ENCODE data around the gene DSCAM.

DSCAM gene

GRCh38 chr21:40130476-40130875, 716.5 kb downstream of the DSCAM start:
- DNase-seq (ENCODE audit: low read depth): no peak

- DNase-seq (ENCODE audit: low read depth): no peak
These were observed 717.1 kb downstream of the DSCAM start for GRCh38 chr21:40129809-40130208.

GRCh38 chr21:40128891-40129290, 718.1 kb downstream of the DSCAM start:
- no peak for DNase-seq (ENCODE audit: low read depth)

DNA sequence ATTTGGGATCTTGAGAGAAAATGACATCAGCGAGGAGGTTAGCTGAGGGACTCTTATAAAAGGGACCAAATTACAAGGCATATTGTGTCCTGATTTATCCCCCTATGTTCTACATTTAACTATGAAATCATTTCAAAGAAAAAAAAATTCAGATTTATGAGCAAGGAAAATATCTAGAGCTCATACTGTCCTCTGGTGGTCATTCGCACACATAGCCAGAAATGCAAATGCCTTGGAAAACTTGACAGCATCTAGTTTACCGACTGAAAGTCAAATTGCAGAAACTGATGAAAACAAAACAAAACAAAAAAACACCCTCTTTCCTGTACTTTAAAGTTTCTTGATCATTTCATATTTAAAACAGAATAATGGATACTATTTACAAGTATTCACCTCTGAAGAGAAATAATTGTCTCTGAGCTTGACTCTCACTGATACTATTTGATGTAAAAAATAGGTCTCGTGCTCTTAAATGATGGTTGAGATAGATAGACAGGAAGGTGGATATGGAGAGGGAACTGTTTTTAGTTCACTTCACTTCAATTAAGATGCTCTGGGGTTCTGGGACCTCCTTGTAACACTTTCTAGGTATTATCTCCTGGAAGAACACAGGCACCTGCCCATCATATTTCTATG, 725.9 kb downstream of the DSCAM start:
- peak; percentile 5 for DNase-seq (ENCODE audit: low read depth)

DNA sequence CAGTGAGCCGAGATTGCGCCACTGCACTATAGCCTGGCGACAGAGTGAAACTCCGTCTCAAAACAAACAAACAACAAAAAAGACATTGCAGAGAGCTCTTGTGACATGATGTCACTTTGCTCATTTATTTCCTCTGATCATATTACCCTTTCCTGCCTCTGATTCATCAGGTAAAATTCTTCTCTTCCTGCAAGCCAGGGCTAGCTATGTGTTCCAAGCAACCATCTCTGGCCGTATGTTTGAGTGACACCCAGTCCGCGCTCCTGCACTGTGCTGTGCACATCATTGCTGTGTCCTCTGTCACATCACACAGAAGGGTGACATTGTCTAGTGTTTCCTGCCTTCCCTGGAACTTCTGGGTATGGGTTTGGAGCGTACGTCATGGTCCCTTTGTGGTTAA, 728.4 kb downstream of the DSCAM start:
- no peak for DNase-seq (ENCODE audit: low read depth)

GRCh38 chr21:40117236-40117635, 729.7 kb downstream of the DSCAM start:
- no peak for DNase-seq (ENCODE audit: low read depth)

DNA sequence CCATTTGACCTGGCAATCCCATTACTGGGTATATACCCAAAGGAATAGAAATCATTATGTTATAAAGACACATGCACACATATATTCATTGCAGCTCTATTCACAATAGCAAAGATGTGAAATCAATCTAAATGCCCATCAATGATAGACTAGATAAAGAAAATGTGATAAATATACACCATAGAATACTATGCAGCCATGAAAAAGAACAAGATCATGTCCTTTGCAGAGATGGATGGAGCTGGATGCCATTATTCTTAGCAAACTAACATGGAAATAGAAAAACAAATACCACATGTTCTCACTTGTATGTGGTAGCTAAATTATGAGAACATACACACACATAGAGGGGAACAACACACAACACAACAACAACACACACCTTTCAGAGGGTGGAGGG, 731.2 kb downstream of the DSCAM start:
- DNase-seq (ENCODE audit: low read depth): no peak

DNA sequence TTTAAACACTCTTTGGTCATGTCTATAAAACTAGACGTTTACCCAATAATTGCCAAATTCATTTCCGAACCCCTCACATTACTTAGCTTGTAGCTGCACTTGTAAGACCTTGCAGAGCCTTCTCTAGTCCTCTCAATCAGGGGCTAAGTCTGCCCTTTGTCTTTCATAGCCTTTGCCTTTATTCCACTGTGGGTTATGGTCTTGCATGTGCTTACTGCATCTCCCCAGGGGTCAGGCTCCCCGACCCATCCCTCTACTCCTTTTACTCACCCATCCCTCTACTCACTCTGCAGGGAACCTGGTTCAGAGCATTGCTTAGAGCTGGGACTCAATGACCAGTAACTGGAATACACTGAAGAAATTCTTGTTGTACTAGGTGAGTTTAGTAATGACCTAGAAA, 744.3 kb downstream of the DSCAM start:
- no peak for DNase-seq (ENCODE audit: low read depth)

DNA sequence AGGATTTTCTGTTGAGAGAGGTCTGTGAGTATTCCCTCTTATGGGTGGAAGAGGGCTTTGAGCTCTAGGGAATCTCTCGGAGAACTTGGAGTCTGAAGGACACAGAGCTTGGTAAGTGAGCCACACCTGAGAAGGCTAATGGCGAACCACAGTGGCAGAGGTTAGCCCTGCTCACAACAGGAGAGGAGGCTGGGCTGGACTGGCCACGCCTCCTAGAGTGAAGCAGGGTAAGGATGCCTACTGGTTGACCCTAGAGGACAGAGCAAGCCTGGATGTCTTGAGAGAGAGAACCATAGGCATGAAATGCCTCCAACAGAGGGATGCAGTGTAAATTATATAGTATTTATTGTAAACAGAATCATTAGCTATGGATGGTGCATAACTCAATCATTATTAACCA, 747.1 kb downstream of the DSCAM start:
- no peak for DNase-seq (ENCODE audit: low read depth)

- no peak for DNase-seq (ENCODE audit: low read depth)
These were observed 751.5 kb downstream of the DSCAM start for GRCh38 chr21:40095477-40095876.

- no peak for DNase-seq (ENCODE audit: low read depth)
These were observed 766.6 kb downstream of the DSCAM start for GRCh38 chr21:40080385-40080784.

- DNase-seq (ENCODE audit: low read depth): no peak
These were observed 772.2 kb downstream of the DSCAM start for GRCh38 chr21:40074710-40075109.

DNA sequence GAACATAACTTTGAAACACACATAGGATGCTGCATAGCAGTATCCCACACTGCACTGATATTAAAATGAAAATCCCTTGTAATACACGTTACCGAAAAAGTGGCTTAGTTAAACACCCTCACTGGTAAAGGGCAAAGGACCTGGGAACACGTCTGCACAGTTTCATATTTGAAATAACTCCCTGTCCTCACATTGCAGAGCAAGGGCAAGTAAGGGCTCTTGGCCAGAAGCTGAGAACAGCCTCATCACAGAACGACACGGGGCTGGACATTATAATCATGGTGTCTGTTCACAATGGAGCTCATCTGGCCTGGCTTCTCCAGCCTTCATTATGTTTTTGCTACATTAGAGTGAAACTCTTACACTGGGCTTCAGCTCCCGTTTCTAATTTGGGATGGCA, 772.8 kb downstream of the DSCAM start:
- no peak for DNase-seq (ENCODE audit: low read depth)

GRCh38 chr21:40073642-40074041, 773.3 kb downstream of the DSCAM start:
- no peak for DNase-seq (ENCODE audit: low read depth)

DNA sequence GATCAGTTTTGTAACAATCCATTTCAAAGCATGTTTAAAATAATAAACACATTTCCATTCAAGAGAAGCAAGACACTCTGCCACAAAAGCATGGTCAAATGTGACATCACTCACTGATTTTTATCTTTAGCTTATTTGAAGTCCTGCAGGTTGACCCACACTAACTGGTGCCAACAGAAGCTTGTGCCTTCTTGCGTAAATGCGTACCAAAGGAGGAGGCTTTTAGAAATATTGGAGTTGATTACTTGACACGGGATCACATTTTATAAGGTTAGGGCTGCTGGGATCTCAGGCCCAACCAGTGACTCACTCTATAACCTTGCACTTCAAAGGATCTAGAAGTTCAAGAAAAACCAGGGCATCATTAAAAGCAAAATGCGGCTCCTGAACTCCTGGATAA, 776.1 kb downstream of the DSCAM start:
- DNase-seq (ENCODE audit: low read depth): no peak

GRCh38 chr21:40067751-40068150, 779.2 kb downstream of the DSCAM start:
- no peak for DNase-seq (ENCODE audit: low read depth)

DNA sequence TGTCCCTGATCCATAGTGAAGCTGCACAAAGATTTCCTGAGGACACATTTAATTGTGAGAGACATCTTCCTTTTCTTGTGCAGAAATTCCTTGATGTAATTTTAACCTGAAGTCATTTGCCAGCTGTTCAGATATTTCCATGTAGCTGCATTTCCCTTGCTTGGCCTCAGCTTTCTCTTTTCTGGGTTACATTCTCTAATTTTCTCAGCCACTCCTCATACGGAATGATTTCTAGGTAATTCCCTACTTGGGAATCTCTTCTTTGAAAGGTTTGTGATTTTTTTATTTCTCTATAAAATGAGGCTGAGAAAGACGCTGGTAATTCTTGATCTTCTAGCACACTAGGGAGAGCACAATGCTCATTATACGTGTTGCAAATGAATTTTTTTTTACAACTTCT, 780.7 kb downstream of the DSCAM start:
- DNase-seq (ENCODE audit: low read depth): no peak

DNA sequence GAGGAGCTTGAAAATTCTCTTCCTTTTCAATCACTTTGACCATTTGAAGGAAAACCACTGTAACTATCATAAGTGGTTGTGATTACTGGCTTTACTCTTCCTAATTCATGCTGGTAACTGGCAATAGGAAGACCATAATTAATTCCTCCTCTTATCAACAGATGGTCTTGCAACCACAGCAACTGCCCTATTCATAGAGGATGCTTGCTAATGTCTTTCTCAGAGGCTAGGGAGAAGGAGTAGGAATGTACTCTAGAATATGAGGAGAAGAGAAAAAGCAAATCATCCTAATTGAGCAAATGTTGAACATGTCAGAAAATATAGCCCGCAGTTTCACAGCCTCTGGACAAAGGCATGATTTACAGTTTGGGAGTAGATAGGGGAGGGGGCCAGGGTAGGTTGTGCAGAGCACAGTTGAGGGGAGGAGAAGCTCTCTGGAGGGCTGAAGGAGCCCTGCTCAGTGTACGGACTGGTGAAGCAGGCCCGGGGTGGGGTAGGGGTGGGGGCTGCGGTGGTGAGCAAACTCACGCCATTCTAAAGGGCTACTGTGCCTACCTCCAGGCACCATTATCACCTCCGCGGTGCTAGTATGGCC, 786.8 kb downstream of the DSCAM start:
- no peak for DNase-seq (ENCODE audit: low read depth)

DNA sequence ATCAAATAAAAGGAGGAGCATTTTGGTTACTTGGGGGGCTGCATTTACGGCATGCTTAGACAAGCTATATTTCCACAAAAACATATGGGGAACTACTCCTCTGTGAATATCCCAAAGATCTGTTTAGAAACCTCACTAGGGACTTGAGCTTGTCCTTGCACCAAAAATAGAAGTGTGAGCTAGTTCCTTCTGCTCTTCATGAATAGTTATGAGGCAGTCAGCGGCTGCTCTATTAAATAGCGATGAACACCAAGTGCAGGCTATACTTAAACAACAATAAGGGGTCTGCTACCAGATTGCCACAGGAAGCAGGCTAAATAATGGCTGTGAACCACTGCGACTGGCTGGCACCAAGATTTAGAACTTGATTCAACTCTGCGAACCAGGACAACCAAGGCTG, 789.6 kb downstream of the DSCAM start:
- no peak for DNase-seq (ENCODE audit: low read depth)

DNA sequence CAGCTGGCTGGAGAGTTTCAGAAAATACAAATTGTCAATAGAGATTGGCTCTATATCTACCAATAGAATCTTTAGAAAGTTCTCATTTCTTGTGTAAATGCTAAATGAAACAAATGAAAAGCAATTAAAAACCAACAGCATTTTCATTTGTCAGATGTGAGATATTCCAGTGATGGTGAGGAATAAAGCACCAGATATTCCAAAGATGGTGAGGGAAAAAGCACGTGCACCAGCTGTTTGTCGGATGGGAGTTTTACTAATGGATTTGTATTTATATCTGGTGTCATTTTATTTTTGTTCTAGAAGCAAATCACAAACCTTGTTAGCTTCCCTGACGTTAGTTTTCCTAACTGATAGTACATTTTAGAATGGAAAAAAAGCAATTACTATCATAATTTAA, 790.9 kb downstream of the DSCAM start:
- DNase-seq (ENCODE audit: low read depth): no peak

DNA sequence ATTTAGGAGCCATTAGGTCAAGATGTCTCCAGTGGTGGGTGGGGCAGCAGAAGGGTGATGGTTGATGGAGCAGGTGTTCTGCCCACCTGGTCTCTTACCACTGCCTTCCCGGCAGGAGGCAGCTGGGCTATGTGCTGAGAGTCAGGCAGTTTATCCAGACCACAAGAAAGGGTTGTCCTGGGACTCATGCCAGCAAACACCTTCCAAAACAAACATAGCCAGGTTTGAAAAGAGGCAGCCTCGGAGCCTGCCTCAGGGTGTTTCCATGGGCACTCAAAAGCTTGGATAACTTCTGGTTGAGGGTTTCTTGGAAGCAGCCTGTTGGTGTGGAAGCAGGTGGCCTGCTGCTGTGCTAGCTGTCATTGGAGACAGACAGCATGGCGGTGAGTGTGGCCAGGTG, 792.6 kb downstream of the DSCAM start:
- DNase-seq (ENCODE audit: low read depth): no peak

DNA sequence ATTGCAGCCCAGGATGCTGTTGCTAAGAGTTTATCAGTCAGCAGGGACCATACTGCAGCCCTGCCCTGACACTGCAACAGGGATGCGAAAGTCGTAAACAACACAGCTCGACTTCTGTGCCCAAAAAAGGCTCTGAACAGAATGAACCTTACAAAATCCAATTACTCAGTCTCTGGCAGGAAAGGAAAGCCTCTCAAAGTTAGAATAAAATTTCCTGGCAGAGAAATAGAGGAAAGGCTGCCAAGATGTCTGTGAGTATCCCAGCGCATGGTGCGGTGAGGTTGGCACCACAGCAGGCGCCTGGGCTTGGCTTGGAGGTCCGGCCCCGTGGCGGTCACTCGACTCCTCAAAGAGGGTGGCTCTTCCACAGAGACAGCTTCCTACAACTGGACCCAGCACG, 794.0 kb downstream of the DSCAM start:
- no peak for DNase-seq (ENCODE audit: low read depth)

DNA sequence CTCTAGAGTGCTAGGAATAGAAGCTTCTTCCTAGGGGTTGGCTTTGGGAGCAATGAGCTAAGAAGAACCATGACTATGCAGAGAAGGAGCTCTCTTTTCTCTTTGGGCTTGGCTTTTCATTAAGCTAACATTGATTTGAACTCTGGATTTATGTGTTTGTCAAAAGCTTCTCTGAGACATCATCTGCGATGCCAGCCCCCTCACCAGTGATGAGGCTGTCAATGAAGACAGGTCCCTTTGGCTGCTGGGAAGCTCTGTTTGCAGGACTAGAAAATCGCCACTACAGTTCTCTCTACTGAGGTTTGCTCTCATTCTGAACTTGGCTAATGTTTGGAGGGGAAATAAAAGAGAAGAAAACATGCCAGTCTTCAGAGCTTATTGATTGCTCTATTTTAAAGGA, 794.7 kb downstream of the DSCAM start:
- DNase-seq (ENCODE audit: low read depth): no peak

- DNase-seq (ENCODE audit: low read depth): no peak
These were observed 795.2 kb downstream of the DSCAM start for GRCh38 chr21:40051801-40052200.

GRCh38 chr21:40049931-40050290, 797.0 kb downstream of the DSCAM start:
- no peak for DNase-seq (ENCODE audit: low read depth)

Measured in ELR (cell line).